ENCODE data around the gene CDK9. TPM values are rescaled to one million over a fixed set of nuclear protein-coding genes. Genes with fewer than 3 reads are reported as not detected.

Gene CDK9
- total RNA-seq, 1 experiment from 2014 or later, result 37.3 TPM

- ChIA-PET CTCF (no interaction called here), POLR2A (ENCODE audit: unreplicated experiment) (no interaction called here)
- Histone ChIP-seq H3K79me2 (ENCODE audit: low read length) (no peaks in the 10 kb centered on the region), H3K9me3 (ENCODE audit: low read length) (no peaks in the 10 kb centered on the region), H3K4me3 (ENCODE audit: low read length) (no peak overlapping the region), H3K9ac (ENCODE audit: low read length) (no peak overlapping the region), H4K20me1 (ENCODE audit: low read length) (no peaks in the 10 kb centered on the region), H3K27me3 (ENCODE audit: low read length) (no peaks in the 10 kb centered on the region), H3K4me1 (ENCODE audit: insufficient read depth, low read length) (peaks cover 16% of the 10 kb centered on the region), H3K4me2 (ENCODE audit: low read length) (no peak overlapping the region), H3K36me3 (ENCODE audit: low read depth, low read length) (no peaks in the 10 kb centered on the region), H3K9me2 (replicated peaks; ENCODE audit: low read length) (no peaks in the 10 kb centered on the region), H3K27ac (ENCODE audit: low read length) (no peak overlapping the region), H3F3A (ENCODE audit: low read length, unreplicated experiment) (no peaks in the 10 kb centered on the region), H2AFZ (ENCODE audit: low read length) (no peak overlapping the region)
- ATAC-seq (no peak), DNase-seq (no peak)
- intact Hi-C loops (cut with micrococcal nuclease), result no loop called here
- TF ChIP-seq EZH2 (IDR thresholded peaks at IDR 0.05; ENCODE audit: low read length, unreplicated experiment), result no peak
- TF ChIP-seq EZH2phosphoT487 (IDR thresholded peaks at IDR 0.05; ENCODE audit: borderline replicate concordance, low read length), result no peak
- TF ChIP-seq CTCF (conservative IDR thresholded peaks at IDR 0.05; ENCODE audit: low read depth, low read length), result no peak
- no TSS peak for BruUV-seq (replicated peaks)
These were observed 51.5 kb downstream of the CDK9 start for GRCh38 chr9:127837346-127837745.

GRCh38 chr9:127838375-127839078 lies 52.7 kb downstream of the CDK9 start:
- peak overlapping the region; percentile 7; the same call in 1 of the 2 replicates for H3K9ac ChIP-seq (ENCODE audit: low read length)
- no peaks in the 10 kb centered on the region for H3K9me2 ChIP-seq (replicated peaks; ENCODE audit: low read length)
- POLR2A ChIA-PET (ENCODE audit: unreplicated experiment), result no interaction called here
- H3K4me1 ChIP-seq (ENCODE audit: insufficient read depth, low read length), result peaks cover 16% of the 10 kb centered on the region
- peak overlapping the region; percentile 59 for H3K27ac ChIP-seq (ENCODE audit: low read length)
- H3K4me2 ChIP-seq (ENCODE audit: low read length), result peak overlapping the region; percentile 72
- H4K20me1 ChIP-seq (ENCODE audit: low read length), result no peaks in the 10 kb centered on the region
- no peaks in the 10 kb centered on the region for H3K27me3 ChIP-seq (ENCODE audit: low read length)
- intact Hi-C loops (cut with micrococcal nuclease), result no loop called here
- TF ChIP-seq EZH2 (IDR thresholded peaks at IDR 0.05; ENCODE audit: low read length, unreplicated experiment) (no peak), EZH2phosphoT487 (IDR thresholded peaks at IDR 0.05; ENCODE audit: borderline replicate concordance, low read length) (no peak), CTCF (conservative IDR thresholded peaks at IDR 0.05; ENCODE audit: low read depth, low read length) (no peak)
- DNase-seq (peak; percentile 69), ATAC-seq (peak; percentile 98)
- H3K79me2 ChIP-seq (ENCODE audit: low read length), result no peaks in the 10 kb centered on the region
- H3F3A ChIP-seq (ENCODE audit: low read length, unreplicated experiment), result no peaks in the 10 kb centered on the region
- no peaks in the 10 kb centered on the region for H3K9me3 ChIP-seq (ENCODE audit: low read length)
- H3K4me3 ChIP-seq (ENCODE audit: low read length), result peak overlapping the region; percentile 37; the same call in 1 of the 2 replicates
- H2AFZ ChIP-seq (ENCODE audit: low read length), result peak overlapping the region; percentile 61
- H3K36me3 ChIP-seq (ENCODE audit: low read depth, low read length), result no peaks in the 10 kb centered on the region
- BruUV-seq (replicated peaks), result TSS peak; percentile 60
- CTCF ChIA-PET, result no interaction called here

Small RNA genes lying within 50 kb of the gene (microRNA-seq; reads per million reads assigned to microRNA genes)
- gene MIR2861 (ENCODE audit: unreplicated experiment), result not detected
- not detected for gene MIR3960 (ENCODE audit: unreplicated experiment)

Other genes with a start within 250 kb of the CDK9 start
- 9.1 and 12.2 TPM in 2 replicates for gene STXBP1, start 173.8 kb upstream of the CDK9 start, total RNA-seq (2014; rRNA removed)
- not detected in 2 replicates for gene CFAP157, start 79.0 kb upstream of the CDK9 start, total RNA-seq (2014; rRNA removed)
- gene PTRH1, start 70.4 kb upstream of the CDK9 start, total RNA-seq (2014; rRNA removed), result 38.1 and 45.3 TPM in 2 replicates
- 0.04 TPM in 1 of 2 replicates, not detected in the other for gene TTC16, start 70.0 kb upstream of the CDK9 start, total RNA-seq (2014; rRNA removed)
- gene TOR2A, start 50.7 kb upstream of the CDK9 start, total RNA-seq (2014; rRNA removed), result 12.2 and 14.1 TPM in 2 replicates
- 0.26 and 1.0 TPM in 2 replicates for gene SH2D3C, start 7.4 kb upstream of the CDK9 start, total RNA-seq (2014; rRNA removed)
- 78.5 and 133 TPM in 2 replicates for gene FPGS, start 16.8 kb downstream of the CDK9 start, total RNA-seq (2014; rRNA removed)
- gene ENG, start 68.6 kb downstream of the CDK9 start, total RNA-seq (2014; rRNA removed), result 1.1 and 1.2 TPM in 2 replicates
- gene AK1, start 91.6 kb downstream of the CDK9 start, total RNA-seq (2014; rRNA removed), result 79.1 and 105 TPM in 2 replicates
- gene ST6GALNAC6, start 113.6 kb downstream of the CDK9 start, total RNA-seq (2014; rRNA removed), result 8.5 and 14.5 TPM in 2 replicates
- 26.9 and 27.8 TPM in 2 replicates for gene ST6GALNAC4, start 131.0 kb downstream of the CDK9 start, total RNA-seq (2014; rRNA removed)
- gene PIP5KL1, start 144.7 kb downstream of the CDK9 start, total RNA-seq (2014; rRNA removed), result 5.1 and 5.4 TPM in 2 replicates
- gene DPM2, start 151.8 kb downstream of the CDK9 start, total RNA-seq (2014; rRNA removed), result 32.0 and 33.0 TPM in 2 replicates
- gene EEIG1, start 195.0 kb downstream of the CDK9 start, total RNA-seq (2014; rRNA removed), result 10.8 and 26.1 TPM in 2 replicates

Measured in PC-3 (cell line).